SU-DHL-6 (cell line): ENCODE results near the gene SUMO2.
"Not testable (repeated sequence)": the region's sequence is repeated elsewhere in the genome, so short reads cannot be mapped to it uniquely, and the experiment has no call there.

Experiments
- H2AFZ ChIP-seq: fragments of 200-600 bp; sonication (generic); 2 replicates; pipeline ENCODE4 v1.6.1; 2014; ENCODE audit warnings: low read depth, mild to moderate bottlenecking, moderate library complexity, mixed read lengths, antibody characterized with exemption, low read length; ENCODE audit not compliant: severe bottlenecking
- H3F3A ChIP-seq: fragments of 200-600 bp; shearing (Covaris generic); 2 replicates; pipeline ENCODE4 v1.6.0; 2016; ENCODE audit warnings: antibody characterized with exemption, mild to moderate bottlenecking; ENCODE audit not compliant: insufficient read depth
- H3K27ac ChIP-seq: fragments of 200-600 bp; sonication (generic); 2 replicates; pipeline ENCODE4 v1.5.1; 2016; ENCODE audit warnings: low read depth, mild to moderate bottlenecking, low read length, moderate library complexity, mixed read lengths
- H3K27me3 ChIP-seq: fragments of 200-600 bp; sonication (generic), shearing (Covaris generic); 2 replicates; pipeline ENCODE4 v1.6.0; 2014; ENCODE audit warnings: mild to moderate bottlenecking, low read length
- H3K36me3 ChIP-seq: fragments of 200-600 bp; sonication (generic); 2 replicates; pipeline ENCODE4 v1.6.1; 2014; ENCODE audit warnings: mild to moderate bottlenecking, low read length, mixed read lengths
- H3K4me2 ChIP-seq: fragments of 300-600, 200-600 bp; shearing (Covaris generic), sonication (generic); 2 replicates; pipeline ENCODE4 v1.6.0; 2014; ENCODE audit warnings: low read length, low read depth, mild to moderate bottlenecking; ENCODE audit not compliant: poor library complexity, severe bottlenecking
- H3K4me3 ChIP-seq: fragments of 200-600 bp; sonication (generic); 2 replicates; pipeline ENCODE4 v1.5.1; 2014; ENCODE audit warnings: antibody characterized with exemption, low read length, mild to moderate bottlenecking, mixed read lengths; ENCODE audit not compliant: insufficient read depth, poor library complexity, severe bottlenecking
- H3K79me2 ChIP-seq: fragments of 200-600 bp; sonication (generic); 2 replicates; pipeline ENCODE4 v1.6.1; 2014; ENCODE audit warnings: mild to moderate bottlenecking, low read length, moderate library complexity; ENCODE audit not compliant: insufficient read depth
- H3K9ac ChIP-seq: fragments of 200-600 bp; sonication (generic); 2 replicates; pipeline ENCODE4 v1.7.0; 2014; ENCODE audit warnings: mild to moderate bottlenecking, low read length
- H3K9me2 ChIP-seq: fragments of 200-600 bp; sonication (generic); replicated peaks from 2 replicates; pipeline ENCODE4 v1.6.1; 2014; ENCODE audit warnings: low read length; ENCODE audit not compliant: insufficient read depth
- H3K9me3 ChIP-seq: fragments of 200-600 bp; sonication (generic); 2 replicates; pipeline ENCODE4 v1.6.1; 2014; ENCODE audit warnings: low read length, mixed read lengths; ENCODE audit not compliant: insufficient read depth
- H4K20me1 ChIP-seq: fragments of 200-600 bp; sonication (generic); 2 replicates; pipeline ENCODE4 v1.6.1; 2014; ENCODE audit warnings: low read depth, mild to moderate bottlenecking, antibody characterized with exemption, low read length, moderate library complexity, mixed read lengths
- CTCF ChIP-seq: fragments of 200-600 bp; sonication (generic); IDR thresholded peaks from one replicate; pipeline ENCODE4 v1.5.1; 2017; ENCODE audit warnings: antibody characterized with exemption, mild to moderate bottlenecking, low read length, moderate library complexity; ENCODE audit not compliant: insufficient read depth, poor library complexity, severe bottlenecking
- EZH2phosphoT487 ChIP-seq: fragments of 200-600 bp; sonication (generic), shearing (Covaris generic); conservative IDR thresholded peaks from 2 replicates; pipeline ENCODE4 v1.6.1; 2018; ENCODE audit warnings: mild to moderate bottlenecking, antibody characterized with exemption, low read length, moderate library complexity, mixed read lengths

SUMO2 gene

GRCh38 chr17:75138519-75138918 lies 44.2 kb downstream of the SUMO2 start:
- Histone ChIP-seq H3K9me2 (no peaks in the 10 kb centered on the region), H3K9me3 (no peaks in the 10 kb centered on the region), H3K9ac (no peak overlapping the region), H3K79me2 (no peaks in the 10 kb centered on the region), H3K27me3 (no peaks in the 10 kb centered on the region), H3K36me3 (peaks cover 25% of the 10 kb centered on the region; the same call in 1 of the 2 replicates), H3F3A (peaks cover 42% of the 10 kb centered on the region), H3K4me3 (no peak overlapping the region), H3K4me2 (no peak overlapping the region), H2AFZ (no peak overlapping the region), H3K27ac (no peak overlapping the region), H4K20me1 (0 out of 2 replicates have a peak, but pooled peaks cover 3% of the 10 kb centered on the region)
- TF ChIP-seq EZH2phosphoT487 (no peak), CTCF (no peak)

GRCh38 chr17:75137762-75138161 lies 45.0 kb downstream of the SUMO2 start:
- H3F3A ChIP-seq, result peaks cover 42% of the 10 kb centered on the region
- H2AFZ ChIP-seq, H3K4me2 ChIP-seq, H3K9me3 ChIP-seq, H4K20me1 ChIP-seq, H3K9ac ChIP-seq, H3K79me2 ChIP-seq, H3K9me2 ChIP-seq, H3K27me3 ChIP-seq, H3K4me3 ChIP-seq, H3K27ac ChIP-seq: not testable (repeated sequence)
- H3K36me3 ChIP-seq, result peaks cover 21% of the 10 kb centered on the region; the same call in 1 of the 2 replicates

DNA sequence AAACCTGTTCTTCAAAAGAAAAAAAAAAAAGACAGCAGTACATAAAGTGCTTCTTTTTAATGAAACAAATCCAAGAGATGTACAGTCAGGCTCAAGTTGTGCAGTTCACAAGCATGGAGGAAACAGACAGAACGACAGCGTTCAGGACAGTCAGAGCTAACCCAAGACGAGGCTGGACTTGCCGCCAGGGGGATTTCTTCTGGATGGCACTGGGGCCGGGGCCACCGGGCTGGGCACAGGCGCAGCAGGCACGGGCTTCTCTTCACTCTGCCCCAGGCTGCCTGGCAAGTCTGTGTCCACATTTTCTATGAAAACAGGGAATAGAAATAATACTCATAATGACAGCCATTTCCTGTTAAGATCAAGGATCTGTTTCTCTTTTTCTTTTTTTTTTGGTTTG lies 46.8 kb downstream of the SUMO2 start:
- Histone ChIP-seq H3K36me3 (peaks cover 16% of the 10 kb centered on the region; the same call in 1 of the 2 replicates), H3K79me2 (peaks cover 5% of the 10 kb centered on the region; the same call in 1 of the 2 replicates), H4K20me1 (0 out of 2 replicates have a peak, but pooled peaks cover 3% of the 10 kb centered on the region), H3K27me3 (no peaks in the 10 kb centered on the region), H3F3A (peaks cover 42% of the 10 kb centered on the region), H3K9me2 (no peaks in the 10 kb centered on the region), H3K4me2 (no peak overlapping the region), H3K9me3 (no peaks in the 10 kb centered on the region), H3K4me3 (no peak overlapping the region), H2AFZ (no peak overlapping the region), H3K9ac (no peak overlapping the region), H3K27ac (no peak overlapping the region)
- TF ChIP-seq EZH2phosphoT487 (no peak), CTCF (no peak)

- Histone ChIP-seq H3K9me3 (no peaks in the 10 kb centered on the region), H3K4me2 (no peak overlapping the region), H3K27ac (no peak overlapping the region), H2AFZ (no peak overlapping the region), H3K79me2 (peaks cover 10% of the 10 kb centered on the region), H3K36me3 (peaks cover 16% of the 10 kb centered on the region; the same call in 1 of the 2 replicates), H3K4me3 (no peak overlapping the region), H3F3A (peaks cover 42% of the 10 kb centered on the region), H4K20me1 (peaks cover 3% of the 10 kb centered on the region; the same call in 1 of the 2 replicates), H3K9ac (no peak overlapping the region), H3K9me2 (no peaks in the 10 kb centered on the region), H3K27me3 (no peaks in the 10 kb centered on the region)
- TF ChIP-seq CTCF, result no peak
- no peak for TF ChIP-seq EZH2phosphoT487
Observed at GRCh38 chr17:75135452-75135851, 47.3 kb downstream of the SUMO2 start.

DNA sequence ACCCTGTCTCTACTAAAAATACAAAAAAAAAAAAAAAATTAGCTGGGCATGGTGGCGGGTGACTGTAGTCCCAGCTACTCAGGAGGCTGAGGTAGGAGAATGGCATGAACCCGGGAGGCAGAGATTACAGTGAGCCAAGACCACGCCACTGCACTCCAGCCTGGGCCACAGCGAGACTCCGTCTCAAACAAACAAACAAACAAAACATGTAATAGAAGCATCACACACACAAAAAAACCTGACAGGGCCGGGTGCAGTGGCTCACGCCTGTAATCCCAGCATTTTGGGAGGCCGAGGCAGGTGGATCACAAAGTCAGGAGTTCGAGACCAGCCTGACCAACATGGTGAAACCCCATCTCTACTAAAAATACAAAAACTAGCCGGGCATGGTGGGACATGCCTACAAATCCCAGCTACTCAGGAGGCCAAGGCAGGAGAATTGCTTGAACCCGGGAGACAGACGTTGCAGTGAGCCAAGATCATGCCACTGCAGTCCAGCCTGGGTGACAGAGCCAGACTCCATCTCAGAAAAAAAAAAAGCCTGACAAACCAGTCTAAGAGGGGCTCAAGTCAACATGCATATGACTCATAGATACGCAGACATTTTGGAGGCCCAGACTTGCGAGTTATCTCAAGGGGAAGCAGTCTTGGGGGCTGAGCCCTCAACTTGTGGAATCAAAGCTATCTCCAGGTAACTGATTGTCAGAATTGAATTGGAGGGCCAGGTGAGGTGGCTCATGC lies 49.0 kb downstream of the SUMO2 start:
- not testable (repeated sequence) for H3K9me2 ChIP-seq, H3K27ac ChIP-seq, H2AFZ ChIP-seq, H3K9me3 ChIP-seq, H3K9ac ChIP-seq, H3K27me3 ChIP-seq, H3K4me2 ChIP-seq, H4K20me1 ChIP-seq, H3K4me3 ChIP-seq, H3K36me3 ChIP-seq
- Histone ChIP-seq H3F3A (peaks cover 32% of the 10 kb centered on the region), H3K79me2 (peaks cover 17% of the 10 kb centered on the region)
